Activated CD4-positive, alpha-beta T cell treated with anti-CD3 and anti-CD28 coated beads for 48 hours (primary cell): ENCODE results near the gene INTS4.
"Not testable (repeated sequence)": the region's sequence is repeated elsewhere in the genome, so short reads cannot be mapped to it uniquely, and the experiment has no call there.

Source experiments
- DNase-seq: peaks from one replicate; pipeline ENCODE4 v3.0.0-alpha.2; 2020

Gene INTS4

DNA sequence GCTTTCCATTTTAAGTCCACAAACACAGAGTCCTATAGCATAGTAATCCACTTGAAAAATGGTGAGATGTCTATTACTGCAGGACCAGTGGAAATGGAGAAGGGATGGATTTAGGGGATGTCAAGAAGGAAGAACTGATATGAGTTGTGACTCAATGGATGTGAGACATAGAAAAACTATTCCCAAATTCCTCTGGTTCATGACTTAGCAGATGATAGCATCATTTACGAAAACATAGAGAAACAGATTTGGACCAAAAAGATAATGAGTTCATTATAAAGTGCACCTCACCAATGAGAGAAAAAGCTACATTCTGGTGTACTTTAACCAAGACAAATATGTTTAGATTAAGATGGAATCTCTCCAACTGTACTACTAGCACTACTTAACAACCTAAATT is 51.2 kb downstream of the INTS4 start:
- DNase-seq: not testable (repeated sequence)

- DNase-seq: not testable (repeated sequence)
Observed at GRCh38 chr11:77942465-77942864, 52.0 kb downstream of the INTS4 start.

- not testable (repeated sequence) for DNase-seq
Observed at GRCh38 chr11:77933596-77933995, 60.9 kb downstream of the INTS4 start.

DNA sequence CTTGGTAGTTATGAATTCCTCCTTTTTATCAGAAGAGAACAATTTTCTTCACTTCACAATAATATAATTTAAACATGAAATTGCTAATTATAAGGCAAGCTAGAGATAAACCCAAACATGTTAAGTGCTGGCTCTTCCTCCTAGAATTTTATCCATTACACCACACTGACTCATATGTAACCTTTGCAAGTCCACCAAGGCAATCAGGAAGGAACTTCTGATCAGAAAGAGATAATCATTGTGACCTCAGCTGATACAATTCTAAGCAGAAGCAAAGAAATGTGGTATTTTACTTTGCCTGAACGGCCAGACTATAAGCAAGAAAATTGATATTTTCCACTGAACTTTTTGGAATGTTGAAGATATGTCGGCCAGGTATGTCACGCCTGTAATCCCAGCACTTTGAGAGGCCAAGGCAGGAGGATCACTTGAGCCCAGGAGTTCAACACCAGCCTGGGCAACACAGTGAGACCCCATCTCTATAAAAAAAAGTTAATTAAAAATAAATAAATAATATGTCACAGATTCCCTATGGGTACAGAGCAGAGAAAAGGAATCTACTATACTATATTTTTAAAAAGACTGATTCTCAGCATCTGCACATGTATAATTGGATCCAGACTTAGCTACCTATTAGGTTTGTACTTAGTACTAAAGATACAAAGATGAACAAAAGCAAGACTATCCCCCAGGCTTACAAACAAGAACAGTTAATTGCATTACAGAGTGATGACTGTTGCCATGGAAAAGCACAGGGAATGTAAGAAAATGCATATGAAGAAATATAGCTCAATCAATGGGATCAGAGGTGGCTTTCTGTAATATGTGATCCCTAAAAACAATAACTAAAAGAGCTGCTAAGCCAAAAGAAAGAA is 63.9 kb downstream of the INTS4 start:
- DNase-seq: not testable (repeated sequence)

GRCh38 chr11:77917713-77918112 is 76.8 kb downstream of the INTS4 start:
- not testable (repeated sequence) for DNase-seq

DNA sequence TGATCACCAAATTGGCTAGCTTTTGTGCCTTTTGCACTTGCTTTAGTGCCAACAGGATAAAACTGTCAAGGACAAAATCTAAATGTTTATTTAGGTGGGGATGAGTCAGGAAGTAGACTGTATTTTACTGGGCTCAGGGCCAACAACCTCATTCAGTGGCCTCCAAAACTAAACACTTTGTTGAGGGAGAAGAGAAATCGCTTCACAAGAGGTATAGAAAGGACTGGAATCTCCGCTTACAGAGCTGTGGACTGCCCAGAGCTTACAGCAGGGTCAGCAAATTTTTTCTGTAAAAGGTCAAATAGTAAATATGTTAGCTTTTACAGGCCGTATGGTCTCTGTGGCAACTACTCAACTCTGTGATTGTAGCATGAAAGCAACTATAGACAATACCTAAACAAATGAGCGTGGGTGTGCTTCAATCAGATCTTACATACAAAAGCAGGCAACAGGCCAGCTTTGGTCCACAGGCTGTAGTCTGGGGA is 80.1 kb downstream of the INTS4 start:
- DNase-seq: not testable (repeated sequence)

DNA sequence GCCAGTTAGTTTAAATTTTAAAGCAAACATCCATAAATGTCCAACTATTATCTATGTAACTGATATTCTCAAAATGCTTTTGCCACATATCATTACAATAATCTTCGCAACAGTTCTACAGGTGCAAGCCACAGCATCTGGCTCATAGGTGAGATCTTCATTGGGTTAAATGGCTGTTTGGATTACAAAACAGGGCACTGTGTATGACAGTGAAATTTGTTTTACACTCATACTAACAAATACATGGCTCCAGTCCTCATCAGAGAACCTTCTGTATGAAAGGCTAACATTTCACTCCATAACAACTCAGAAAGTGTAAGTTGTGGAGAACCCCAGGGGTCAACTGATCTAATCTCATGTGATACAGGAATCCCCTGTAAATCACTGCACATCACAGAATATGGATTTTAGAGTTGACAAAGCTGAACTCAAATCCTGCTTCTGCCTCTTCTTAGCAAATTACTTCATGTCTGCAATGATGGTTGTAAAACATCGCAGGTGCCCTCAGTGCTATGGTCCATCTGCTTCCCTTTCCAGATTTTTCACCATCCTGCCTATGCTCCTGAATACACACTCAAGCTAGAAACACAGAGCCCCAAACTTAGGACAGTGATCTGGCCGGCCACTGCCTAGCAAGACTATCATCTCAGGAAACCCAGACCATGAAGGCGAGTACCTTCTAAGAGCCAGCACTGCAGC is 80.7 kb downstream of the INTS4 start:
- not testable (repeated sequence) for DNase-seq

DNA sequence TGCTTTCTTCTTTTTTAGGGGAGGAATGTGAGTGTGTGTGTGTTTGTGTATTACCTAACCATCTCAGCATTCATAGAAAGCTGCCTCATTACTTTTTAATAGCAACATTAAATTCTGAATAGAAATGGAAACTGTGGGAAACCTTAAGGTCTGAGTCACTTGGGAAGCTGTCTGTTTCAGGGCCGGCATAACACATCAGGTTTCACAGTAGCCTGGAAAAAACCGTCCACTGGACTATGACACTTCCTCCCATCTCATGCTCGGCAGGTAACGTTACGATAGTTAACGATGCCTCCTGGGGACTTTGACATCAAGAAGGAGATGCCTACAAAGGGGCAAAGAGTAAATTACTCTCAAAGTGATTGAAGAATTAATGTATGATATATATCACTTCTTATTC is 83.6 kb downstream of the INTS4 start:
- DNase-seq: not testable (repeated sequence)

GRCh38 chr11:77909277-77909676 is 85.2 kb downstream of the INTS4 start:
- DNase-seq: no peak

GRCh38 chr11:77908835-77909234 is 85.6 kb downstream of the INTS4 start:
- DNase-seq: no peak

GRCh38 chr11:77894949-77895348 is 99.5 kb downstream of the INTS4 start:
- DNase-seq: not testable (repeated sequence)

DNA sequence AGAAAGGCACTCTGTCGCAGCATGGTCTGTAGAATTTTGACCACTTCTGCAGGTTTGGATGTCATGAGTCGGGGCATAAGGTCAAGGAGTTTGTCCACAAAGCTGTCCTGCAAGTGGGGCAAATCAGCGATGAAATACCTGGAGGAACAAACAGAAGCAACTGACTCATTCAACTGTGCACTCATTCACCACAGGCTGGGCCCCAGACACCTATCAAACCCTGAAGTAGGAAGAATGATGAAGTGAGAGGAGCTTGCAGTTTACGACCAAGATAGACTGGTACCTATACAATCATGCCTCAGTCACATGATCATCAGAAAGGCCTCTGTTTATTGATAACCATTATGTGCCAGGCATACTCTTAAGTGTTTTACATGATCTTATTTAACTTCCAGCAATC is 102.8 kb downstream of the INTS4 start:
- DNase-seq: not testable (repeated sequence)

DNA sequence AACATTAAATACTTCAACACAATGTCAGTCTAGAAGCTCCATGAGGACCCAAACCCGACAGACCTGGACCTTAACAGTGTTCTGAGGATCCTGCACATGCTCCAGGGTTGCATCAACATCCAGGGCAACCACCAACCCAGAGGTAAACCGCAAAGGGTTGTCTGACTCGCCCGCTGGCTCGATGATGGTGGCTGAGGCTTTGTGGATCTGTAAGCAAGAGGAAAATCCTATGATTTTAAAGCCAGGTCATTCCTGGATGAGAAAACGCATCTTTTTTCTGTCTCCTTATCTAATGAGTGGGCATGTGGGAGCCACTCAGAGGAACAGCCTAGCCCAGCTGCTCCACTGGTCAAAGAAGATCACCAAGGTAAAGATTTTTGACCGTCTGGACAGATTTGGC is 103.2 kb downstream of the INTS4 start:
- DNase-seq: not testable (repeated sequence)

GRCh38 chr11:77890619-77891056 is 103.8 kb downstream of the INTS4 start:
- not testable (repeated sequence) for DNase-seq

GRCh38 chr11:77890100-77890614 is 104.3 kb downstream of the INTS4 start:
- DNase-seq: not testable (repeated sequence)

DNA sequence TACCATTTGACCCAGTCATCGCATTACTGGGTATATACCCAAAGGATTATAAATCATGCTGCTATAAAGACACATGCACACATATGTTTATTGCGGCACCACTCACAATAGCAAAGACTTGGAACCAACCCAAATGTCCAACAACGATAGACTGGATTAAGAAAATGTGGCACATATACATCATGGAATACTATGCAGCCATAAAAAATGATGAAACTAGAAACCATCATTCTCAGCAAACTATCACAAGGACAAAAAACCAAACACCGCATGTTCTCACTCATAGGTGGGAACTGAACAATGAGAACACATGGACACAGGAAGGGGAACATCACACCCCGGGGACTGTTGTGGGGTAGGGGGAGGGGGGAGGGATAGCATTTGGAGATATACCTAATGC is 105.4 kb downstream of the INTS4 start:
- DNase-seq: not testable (repeated sequence)

DNA sequence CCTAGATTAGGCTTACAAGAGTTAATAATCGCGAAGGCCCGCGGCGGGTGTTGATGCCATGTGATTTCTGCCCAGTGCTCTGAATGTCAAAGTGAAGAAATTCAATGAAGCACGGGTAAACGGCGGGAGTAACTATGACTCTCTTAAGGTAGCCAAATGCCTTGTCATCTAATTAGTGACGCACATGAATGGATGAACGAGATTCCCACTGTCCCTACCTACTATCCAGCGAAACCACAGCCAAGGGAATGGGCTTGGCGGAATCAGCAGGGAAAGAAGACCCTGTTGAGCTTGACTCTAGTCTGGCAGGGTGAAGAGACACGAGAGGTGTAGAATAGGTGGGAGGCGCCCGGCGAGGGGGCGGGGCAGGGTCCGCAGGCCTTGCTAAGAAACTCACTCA is 108.1 kb downstream of the INTS4 start:
- no peak for DNase-seq

DNA sequence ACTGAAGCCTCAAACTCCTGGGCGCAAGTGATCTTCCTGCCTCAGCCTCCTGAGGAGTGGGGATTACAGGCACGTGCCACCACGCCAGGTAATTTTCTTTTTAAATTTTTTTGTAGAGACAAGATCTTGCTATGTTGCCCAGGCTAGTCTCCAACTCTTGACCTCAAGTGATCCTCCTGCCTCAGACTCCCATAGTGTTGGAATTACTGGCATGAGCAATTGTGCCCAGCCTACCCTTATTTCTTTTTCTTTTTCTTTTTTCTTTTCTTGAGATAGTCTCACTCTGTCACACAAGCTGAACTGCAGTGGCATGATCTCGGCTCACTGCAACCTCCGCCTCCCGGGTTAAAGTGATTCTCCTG is 109.7 kb downstream of the INTS4 start:
- no peak for DNase-seq

DNA sequence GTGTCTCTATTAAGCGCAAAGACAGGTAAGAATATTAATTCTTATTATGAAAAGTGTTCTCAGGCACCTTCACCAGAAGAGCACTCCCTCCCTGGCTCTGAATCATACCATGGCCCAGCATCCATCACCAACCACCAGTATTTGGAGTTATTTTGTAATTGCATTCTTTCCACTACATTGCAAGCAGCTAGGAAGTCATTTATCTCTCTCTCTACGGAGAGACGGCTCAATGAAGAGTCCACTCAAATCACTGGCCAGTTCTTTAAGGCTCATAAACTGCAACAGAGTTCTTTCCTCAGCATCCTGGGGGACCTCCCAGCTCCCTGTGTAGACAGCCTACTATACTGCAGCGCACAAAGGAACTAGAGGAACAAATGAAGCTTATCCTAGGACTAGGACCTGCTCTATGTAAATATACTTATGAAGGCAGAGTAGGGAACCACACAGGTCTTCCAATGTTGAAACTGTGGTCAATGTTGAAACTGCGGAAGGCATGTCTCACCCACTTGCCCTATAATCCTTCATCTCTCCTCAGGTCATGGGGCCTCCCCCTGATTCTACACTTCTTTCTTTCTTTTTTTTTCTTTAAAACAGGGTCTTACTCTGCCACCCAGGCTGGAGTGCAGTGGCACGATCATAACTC is 110.2 kb downstream of the INTS4 start:
- DNase-seq: no peak

DNA sequence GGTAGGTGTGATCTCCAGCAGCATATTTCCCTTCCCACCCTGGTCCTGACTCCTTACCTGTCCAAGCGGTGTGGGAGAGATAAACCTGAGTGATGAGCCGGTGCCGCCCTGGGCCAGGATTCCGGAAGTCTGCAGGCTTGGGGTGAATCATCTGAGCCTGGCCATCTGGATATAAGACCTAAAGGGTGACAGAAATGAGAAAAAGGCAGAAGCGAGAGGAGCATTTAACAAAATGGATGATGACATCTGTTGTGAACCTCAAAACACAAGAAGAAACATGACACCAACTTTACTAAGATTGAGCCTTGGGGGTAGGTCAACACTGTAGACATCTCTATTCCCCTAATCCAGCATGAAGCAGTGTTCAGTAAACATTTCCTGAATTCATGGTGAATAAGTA is 110.7 kb downstream of the INTS4 start:
- DNase-seq: no peak

GRCh38 chr11:77882396-77882795 is 112.1 kb downstream of the INTS4 start:
- no peak for DNase-seq

- DNase-seq: no peak
Observed at GRCh38 chr11:77879218-77879617, 115.2 kb downstream of the INTS4 start.

- not testable (repeated sequence) for DNase-seq
Observed at GRCh38 chr11:77878247-77878646, 116.2 kb downstream of the INTS4 start.
